Stimulated activated CD8-positive, alpha-beta memory T cell treated with anti-CD3 and anti-CD28 coated beads, Interleukin-4, amount 100 ng/mL, for 1 hour (primary cell): ENCODE measurements around the gene BTBD3.

Experiments
- DNase-seq, 2 donors: peaks; one replicate each; pipeline ENCODE4 v3.0.0-alpha.2; 2020; ENCODE audit warnings: low read depth in 2 of 2, low spot score in 1 of 2

The BTBD3 gene

GRCh38 chr20:11965602-11966001 is 47.9 kb downstream of the BTBD3 start:
- no peak for DNase-seq

- no peak for DNase-seq
These were observed 48.5 kb downstream of the BTBD3 start for GRCh38 chr20:11966186-11966585.

GRCh38 chr20:11970243-11970836 is 52.6 kb downstream of the BTBD3 start:
- DNase-seq = no peak

- DNase-seq = no peak
These were observed 54.8 kb downstream of the BTBD3 start for GRCh38 chr20:11972478-11972877.
